CD4-positive, alpha-beta T cell treated with Interleukin-4 for 4 hours (primary cell): ENCODE measurements around the gene GRIK4.
A peak's percentile ranks its signal among the peaks of the same experiment; 100 is the strongest.

ENCODE experiments used
- DNase-seq: peaks from one replicate; pipeline ENCODE4 v3.0.0-alpha.2; 2020

GRIK4 gene

GRCh38 chr11:120789391-120789790 lies 277.8 kb downstream of the GRIK4 start:
- DNase-seq = no peak

GRCh38 chr11:120792306-120792705 lies 280.8 kb downstream of the GRIK4 start:
- no peak for DNase-seq

GRCh38 chr11:120793150-120793549 lies 281.6 kb downstream of the GRIK4 start:
- DNase-seq = no peak

GRCh38 chr11:120793806-120794479 lies 282.4 kb downstream of the GRIK4 start:
- DNase-seq = no peak

- DNase-seq = no peak
Measured at GRCh38 chr11:120794748-120795147, 283.2 kb downstream of the GRIK4 start.

GRCh38 chr11:120795185-120795584 lies 283.6 kb downstream of the GRIK4 start:
- no peak for DNase-seq

GRCh38 chr11:120797143-120797542 lies 285.6 kb downstream of the GRIK4 start:
- DNase-seq = no peak

GRCh38 chr11:120798854-120799253 lies 287.3 kb downstream of the GRIK4 start:
- DNase-seq = no peak

- no peak for DNase-seq
Measured at GRCh38 chr11:120800206-120800605, 288.7 kb downstream of the GRIK4 start.

- DNase-seq = peak; percentile 30
Measured at GRCh38 chr11:120801801-120802689, 290.5 kb downstream of the GRIK4 start.

GRCh38 chr11:120805960-120806555 lies 294.5 kb downstream of the GRIK4 start:
- no peak for DNase-seq

- DNase-seq = no peak
Measured at GRCh38 chr11:120807414-120808150, 296.0 kb downstream of the GRIK4 start.

- no peak for DNase-seq
Measured at GRCh38 chr11:120808616-120809050, 297.1 kb downstream of the GRIK4 start.

GRCh38 chr11:120810251-120810650 lies 298.7 kb downstream of the GRIK4 start:
- DNase-seq = no peak

GRCh38 chr11:120811199-120811598 lies 299.7 kb downstream of the GRIK4 start:
- no peak for DNase-seq

- DNase-seq = no peak
Measured at GRCh38 chr11:120811731-120812130, 300.2 kb downstream of the GRIK4 start.

GRCh38 chr11:120814531-120815318 lies 303.2 kb downstream of the GRIK4 start:
- DNase-seq = no peak

- no peak for DNase-seq
Measured at GRCh38 chr11:120815319-120816100, 304.0 kb downstream of the GRIK4 start.

GRCh38 chr11:120816176-120816575 lies 304.6 kb downstream of the GRIK4 start:
- DNase-seq = no peak

GRCh38 chr11:120816711-120817110 lies 305.2 kb downstream of the GRIK4 start:
- no peak for DNase-seq

GRCh38 chr11:120817158-120817557 lies 305.6 kb downstream of the GRIK4 start:
- no peak for DNase-seq
